Psoas muscle (tissue), 8 donors: ENCODE measurements around the gene PHACTR2. TPM values are rescaled to one million over a fixed set of nuclear protein-coding genes. Genes with fewer than 3 reads are reported as not detected.
"Not testable (repeated sequence)": the region's sequence is repeated elsewhere in the genome, so short reads cannot be mapped to it uniquely, and the experiment has no call there.

Experiments
- ATAC-seq, 4 donors: fragments of 200-7000 bp; cut with Tn5 transposase; one replicate each; pipeline ENCODE4 v1.9.1; 2020; ENCODE audit warnings: moderate library complexity in 3 of 4, mild to moderate bottlenecking in 2 of 4
- DNase-seq, 2 donors: peaks; one replicate each; pipeline ENCODE4 v3.0.0-alpha.2; 2020
- H3K27ac ChIP-seq: fragments of 200-600 bp; one replicate; pipeline ENCODE4 v1.8.0; 2022
- H3K27me3 ChIP-seq, 3 donors: fragments of 200-600 bp in 1 of 3; one replicate each; pipeline versions ENCODE4 v1.6.1 to v1.8.0; 2013 to 2022; ENCODE audit warnings: low read length in 2 of 3, mild to moderate bottlenecking in 2 of 3, moderate library complexity in 1 of 3; ENCODE audit not compliant: insufficient read depth in 3 of 3
- H3K36me3 ChIP-seq, 2 donors: fragments of 200-600 bp in 1 of 2; one replicate each; pipeline versions ENCODE4 v1.6.1 to v1.8.0; 2013 to 2022; ENCODE audit warnings: low read depth in 1 of 2, mild to moderate bottlenecking in 1 of 2, moderate library complexity in 1 of 2; ENCODE audit not compliant: insufficient read depth in 1 of 2
- H3K4me1 ChIP-seq: fragments of 200-600 bp; one replicate; pipeline ENCODE4 v1.8.0; 2022
- H3K4me3 ChIP-seq: fragments of 200-600 bp; one replicate; pipeline ENCODE4 v1.8.0; 2022; ENCODE audit warnings: mild to moderate bottlenecking
- H3K9me3 ChIP-seq: fragments of 200-600 bp; one replicate; pipeline ENCODE4 v1.8.0; 2022
- CTCF ChIP-seq: fragments of 200-600 bp; IDR thresholded peaks from one replicate; pipeline ENCODE4 v1.8.0; 2022; ENCODE audit warnings: antibody characterized with exemption
- WGBS, 3 donors: extraction: QIAGEN DNeasy Blood & Tissue Kit; methylation state at CpG; one replicate each; pipeline versions ENCODE4 v1.1.6 to v1.1.7; 2013; 5-methylcytosine and 5-hydroxymethylcytosine counted together
- intact Hi-C, 2 donors: fragments of 100-400 bp; cut with DNase I; formaldehyde crosslinking; loops; one replicate each; pipeline versions ENCODE4 v1.11.0 to v1.14.2; 2022
- polyA plus RNA-seq, 3 donors: library from polyadenylated mRNA; stranded (reverse); fragments of 200-250 nt; gene quantifications; one replicate each; pipeline ENCODE4 v1.2.3, GENCODE V29; 2013
- total RNA-seq, 4 donors: library from RNA; stranded (reverse); fragmentation: NEBNext Ultra II Directional in 2 of 4; extraction: Animal tissue kit (Norgen Biotek cat#: 25700) in 2 of 4; gene quantifications; one replicate each; pipeline versions ENCODE4 v1.2.1 to v1.2.4, GENCODE V29; 2021 to 2023
- donor health status: healthy with polysubstance abuse.
- donor health status: DM: no; HTN: no; CAD: no; lungs with moderate emphysema.
- donor health status: Bipolar disorder and iron deficiency.
- donor health status: healthy.
- donor health status: DM: yes; HTN: yes; CAD: no.
- donor health status: DM: no; HTN: no; CAD: no.
- donor health status: DM: no; HTN: no; CAD: no.
- donor health status: DM: yes; HTN: yes; CAD: no.

Gene PHACTR2
- total and polyA plus RNA-seq, 7 donors, result 3.4 to 48.8 (median 30.0) TPM

- Histone ChIP-seq H3K27me3 (no peaks in the 10 kb centered on the region), H3K4me1 (peaks cover 15% of the 10 kb centered on the region), H3K9me3 (no peaks in the 10 kb centered on the region), H3K36me3 (peaks cover 10 to 39% of the 10 kb centered on the region in 2 donors), H3K27ac (peak within 1 kb of the TSS; percentile 86), H3K4me3 (peak within 1 kb of the TSS; percentile 85)
- 0 to 1% (median 0%) methylated on average over 63 to 64 of the region's 64 CpGs for WGBS, 3 donors
- intact Hi-C loops, result loop anchor here (5.0 to 10.0 kb wide), 3 partner anchors 161 to 1892 kb away; partner anchors contain the start of gene EPM2A (in 1 of the 2)
- DNase-seq, result peak; percentile 97 to 98
- ATAC-seq, result peak; percentile 99 to 100 (median 100)
- no peak for TF ChIP-seq CTCF
These were observed 165.3 kb downstream of the PHACTR2 start, which contains the start of gene LTV1 for GRCh38 chr6:143842902-143843676. Gene LTV1 (plus strand): TSS chr6:143843338. CDS start chr6:143843478, 140 bp downstream.

- H3K4me1 ChIP-seq, result peaks cover 15% of the 10 kb centered on the region
- 0 to 1% (median 1%) methylated on average over 9 of the region's 9 CpGs for WGBS, 3 donors
- peak in 1 of 4 donors; percentile 9 for ATAC-seq
These were observed 165.9 kb downstream of the PHACTR2 start for GRCh38 chr6:143843677-143843999.

GRCh38 chr6:143844006-143844405 lies 166.2 kb downstream of the PHACTR2 start:
- peak overlapping the region; percentile 86 for H3K27ac ChIP-seq
- ATAC-seq, result no peak
- H3K4me1 ChIP-seq, result peaks cover 15% of the 10 kb centered on the region
- H3K36me3 ChIP-seq, result peaks cover 10 to 48% of the 10 kb centered on the region in 2 donors
- peak overlapping the region; percentile 85 for H3K4me3 ChIP-seq
- DNase-seq, result no peak
- TF ChIP-seq CTCF, result no peak
- no peaks in the 10 kb centered on the region for H3K27me3 ChIP-seq
- WGBS, 3 donors, result 8 to 21% (median 10%) methylated on average over 4 of the region's 4 CpGs
- intact Hi-C loops, result loop anchor here (5.0 to 10.0 kb wide), 3 partner anchors 162 to 1891 kb away; partner anchors contain the start of gene EPM2A (in 1 of the 2)
- no peaks in the 10 kb centered on the region for H3K9me3 ChIP-seq

More at GRCh38 chr6:143843677-143843999, 165.9 kb downstream of the PHACTR2 start:
- no peaks in the 10 kb centered on the region for H3K27me3 ChIP-seq
- H3K9me3 ChIP-seq, result no peaks in the 10 kb centered on the region
- no peak for TF ChIP-seq CTCF
- DNase-seq, result no peak
- intact Hi-C loops, result loop anchor here (5.0 to 10.0 kb wide), 3 partner anchors 161 to 1891 kb away; partner anchors contain the start of gene EPM2A (in 1 of the 2)
- peak overlapping the region; percentile 86 for H3K27ac ChIP-seq
- peak overlapping the region; percentile 85 for H3K4me3 ChIP-seq
- peaks cover 10 to 44% of the 10 kb centered on the region in 2 donors for H3K36me3 ChIP-seq

GRCh38 chr6:143845033-143845432 lies 167.3 kb downstream of the PHACTR2 start:
- TF ChIP-seq CTCF, result no peak
- no peaks in the 10 kb centered on the region for H3K27me3 ChIP-seq
- 84 to 87% (median 86%) methylated on average over 5 of the region's 5 CpGs for WGBS, 3 donors
- H3K36me3 ChIP-seq, result peaks cover 17 to 58% of the 10 kb centered on the region in 2 donors
- intact Hi-C loops, result loop anchor here (5.0 to 10.0 kb wide), 3 partner anchors 167 to 1890 kb away; partner anchors contain the start of gene EPM2A (in 1 of the 2)
- ATAC-seq (no peak), DNase-seq (no peak)
- peaks cover 15% of the 10 kb centered on the region for H3K4me1 ChIP-seq
- no peak overlapping the region for H3K27ac ChIP-seq
- H3K4me3 ChIP-seq, result no peak overlapping the region
- H3K9me3 ChIP-seq, result no peaks in the 10 kb centered on the region

- DNase-seq, H3K4me3 ChIP-seq, H3K4me1 ChIP-seq, intact Hi-C loops, H3K27ac ChIP-seq, H3K9me3 ChIP-seq, H3K27me3 ChIP-seq, ATAC-seq: not testable (repeated sequence)
- peaks cover 16 to 87% of the 10 kb centered on the region in 2 donors for H3K36me3 ChIP-seq
- 93 to 95% (median 94%) methylated on average over 2 to 3 of the region's 3 CpGs for WGBS, 3 donors
These were observed 173.9 kb downstream of the PHACTR2 start for GRCh38 chr6:143851706-143852105.

- H3K27ac ChIP-seq, H3K27me3 ChIP-seq, intact Hi-C loops, H3K4me1 ChIP-seq, H3K9me3 ChIP-seq, H3K4me3 ChIP-seq, DNase-seq, ATAC-seq: not testable (repeated sequence)
- H3K36me3 ChIP-seq, result peaks cover 20 to 87% of the 10 kb centered on the region in 2 donors
- WGBS, 3 donors, result 97 to 100% (median 100%) methylated on average over 1 of the region's 1 CpG
These were observed 177.3 kb downstream of the PHACTR2 start for GRCh38 chr6:143855057-143855456.

GRCh38 chr6:143856762-143857161 lies 179.0 kb downstream of the PHACTR2 start:
- H3K4me3 ChIP-seq, H3K27me3 ChIP-seq, H3K27ac ChIP-seq, ATAC-seq, DNase-seq, intact Hi-C loops, H3K9me3 ChIP-seq, H3K4me1 ChIP-seq: not testable (repeated sequence)
- WGBS, 3 donors, result 93 to 97% (median 94%) methylated on average over 6 of the region's 6 CpGs
- peaks cover 19 to 87% of the 10 kb centered on the region in 2 donors for H3K36me3 ChIP-seq
